ENCODE results near the gene TMEM232.
A peak's percentile ranks its signal among the peaks of the same experiment; 100 is the strongest.

TMEM232 gene

DNA sequence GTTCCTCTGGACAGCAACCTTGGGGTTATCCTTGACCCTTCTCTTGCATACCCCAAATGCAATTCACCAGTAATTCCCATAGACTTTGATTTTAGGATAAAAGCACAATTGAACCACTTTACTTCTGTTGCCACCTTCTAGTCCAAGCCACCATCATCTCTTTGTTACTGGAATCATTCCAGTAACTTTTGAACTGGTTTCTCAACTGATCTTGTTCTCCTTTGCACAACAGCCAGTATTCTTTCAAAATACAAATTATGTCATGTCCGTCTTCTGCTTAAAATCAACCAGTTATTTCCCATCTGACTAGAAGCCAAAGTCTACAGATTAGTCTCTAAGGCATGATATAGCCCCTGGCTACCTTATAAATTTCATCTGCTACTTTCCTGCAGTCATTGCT, 33.7 kb upstream of the TMEM232 start:
- Histone ChIP-seq H3K9me3 (ENCODE audit: control insufficient read depth, low read length) (no peaks in the 10 kb centered on the region), H3K23ac (ENCODE audit: low read length in 2 of 2) (no peak overlapping the region), H3K4me1 (ENCODE audit: control insufficient read depth, insufficient read depth, low read depth, low read length) (no peaks in the 10 kb centered on the region), H4K91ac (ENCODE audit: low read length) (no peak overlapping the region), H3K36me3 (ENCODE audit: control insufficient read depth in 1 of 2, insufficient read depth in 2 of 2, low read depth in 1 of 2, low read length in 2 of 2) (peaks cover 0 to 80% of the 10 kb centered on the region in 2 experiments), H3K18ac (ENCODE audit: low read depth in 1 of 2, low read length in 2 of 2) (no peak overlapping the region), H2BK120ac (ENCODE audit: low read depth, low read length) (no peak overlapping the region), H2BK15ac (ENCODE audit: low read depth, poor library complexity, severe bottlenecking) (no peak overlapping the region), H3K27ac (ENCODE audit: low read length, poor library complexity, severe bottlenecking) (no peak overlapping the region), H3K4ac (ENCODE audit: low read depth in 1 of 2, low read length in 2 of 2) (no peak overlapping the region), H2AK5ac (ENCODE audit: low read length, severe bottlenecking) (no peak overlapping the region), H4K8ac (ENCODE audit: low read length) (no peak overlapping the region), H2BK5ac (ENCODE audit: low read depth, low read length, poor library complexity, severe bottlenecking) (no peak overlapping the region), H2AFZ (ENCODE audit: low read depth, low read length) (no peak overlapping the region), H2BK12ac (ENCODE audit: low read length in 2 of 2) (no peak overlapping the region), H3K27me3 (ENCODE audit: control insufficient read depth in 1 of 2, insufficient read depth in 1 of 2, low read length in 2 of 2) (no peaks in the 10 kb centered on the region), H3K14ac (ENCODE audit: low read length in 2 of 2) (no peak overlapping the region), H3K79me1 (replicated peaks; ENCODE audit: low read length, poor library complexity, severe bottlenecking) (peaks cover 9% of the 10 kb centered on the region), H3K4me2 (ENCODE audit: low read length, poor library complexity, severe bottlenecking) (no peak overlapping the region), H3K9ac (ENCODE audit: low read length) (no peak overlapping the region), H3K4me3 (ENCODE audit: insufficient read depth in 1 of 2, low read depth in 1 of 2, low read length in 2 of 2) (no peak overlapping the region)
- WGBS = 93% methylated on average over 1 of the region's 1 CpG
- DNase-seq = no peak

DNA sequence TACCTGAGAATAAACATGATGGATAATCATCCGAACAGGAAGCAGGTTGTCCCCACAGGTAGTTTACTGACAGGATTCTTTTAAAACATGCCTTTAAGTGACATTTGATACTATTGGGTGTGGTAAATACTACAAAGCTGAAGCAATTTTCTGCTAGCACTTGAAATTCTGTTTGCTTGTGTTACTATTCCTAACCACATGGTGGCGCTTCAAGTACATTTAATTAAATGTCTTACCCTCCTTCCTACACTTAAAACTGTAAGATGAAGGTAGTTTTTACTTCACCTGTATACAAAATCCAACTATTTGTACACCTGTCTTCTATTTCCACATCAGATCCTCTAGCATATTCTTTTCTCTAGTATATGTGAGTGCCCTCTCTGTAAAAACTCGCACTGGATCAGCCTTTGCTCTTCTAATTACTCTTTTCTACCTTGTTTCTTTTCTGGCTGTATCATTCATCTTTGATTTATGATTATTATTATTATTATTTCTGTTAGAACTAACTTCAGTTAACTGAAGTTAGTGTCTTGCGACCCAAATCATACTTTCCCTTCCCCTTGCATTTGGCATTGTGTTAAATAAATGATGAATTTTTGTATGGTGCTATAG, 30.8 kb upstream of the TMEM232 start:
- Histone ChIP-seq H2AK5ac (ENCODE audit: low read length, severe bottlenecking) (no peak overlapping the region), H2BK12ac (ENCODE audit: low read length in 2 of 2) (no peak overlapping the region), H3K18ac (ENCODE audit: low read depth in 1 of 2, low read length in 2 of 2) (no peak overlapping the region), H3K27me3 (ENCODE audit: control insufficient read depth in 1 of 2, insufficient read depth in 1 of 2, low read length in 2 of 2) (no peaks in the 10 kb centered on the region), H4K8ac (ENCODE audit: low read length) (no peak overlapping the region), H3K9ac (ENCODE audit: low read length) (no peak overlapping the region), H3K4me2 (ENCODE audit: low read length, poor library complexity, severe bottlenecking) (no peak overlapping the region), H2BK5ac (ENCODE audit: low read depth, low read length, poor library complexity, severe bottlenecking) (no peak overlapping the region), H3K4me1 (ENCODE audit: control insufficient read depth, insufficient read depth, low read depth, low read length) (no peaks in the 10 kb centered on the region), H3K23ac (ENCODE audit: low read length in 2 of 2) (no peak overlapping the region), H3K14ac (ENCODE audit: low read length in 2 of 2) (no peak overlapping the region), H2BK120ac (ENCODE audit: low read depth, low read length) (no peak overlapping the region), H3K27ac (ENCODE audit: low read length, poor library complexity, severe bottlenecking) (no peak overlapping the region), H3K79me1 (replicated peaks; ENCODE audit: low read length, poor library complexity, severe bottlenecking) (peaks cover 13% of the 10 kb centered on the region), H3K36me3 (ENCODE audit: control insufficient read depth in 1 of 2, insufficient read depth in 2 of 2, low read depth in 1 of 2, low read length in 2 of 2) (peaks cover 0 to 83% of the 10 kb centered on the region in 2 experiments), H2BK15ac (ENCODE audit: low read depth, poor library complexity, severe bottlenecking) (no peak overlapping the region), H2AFZ (ENCODE audit: low read depth, low read length) (no peak overlapping the region), H4K91ac (ENCODE audit: low read length) (no peak overlapping the region), H3K4ac (ENCODE audit: low read depth in 1 of 2, low read length in 2 of 2) (no peak overlapping the region), H3K4me3 (ENCODE audit: insufficient read depth in 1 of 2, low read depth in 1 of 2, low read length in 2 of 2) (no peak overlapping the region), H3K9me3 (ENCODE audit: control insufficient read depth, low read length) (no peaks in the 10 kb centered on the region)
- peak; percentile 65 for DNase-seq
- WGBS = 40% methylated on average over 3 of the region's 4 CpGs

DNA sequence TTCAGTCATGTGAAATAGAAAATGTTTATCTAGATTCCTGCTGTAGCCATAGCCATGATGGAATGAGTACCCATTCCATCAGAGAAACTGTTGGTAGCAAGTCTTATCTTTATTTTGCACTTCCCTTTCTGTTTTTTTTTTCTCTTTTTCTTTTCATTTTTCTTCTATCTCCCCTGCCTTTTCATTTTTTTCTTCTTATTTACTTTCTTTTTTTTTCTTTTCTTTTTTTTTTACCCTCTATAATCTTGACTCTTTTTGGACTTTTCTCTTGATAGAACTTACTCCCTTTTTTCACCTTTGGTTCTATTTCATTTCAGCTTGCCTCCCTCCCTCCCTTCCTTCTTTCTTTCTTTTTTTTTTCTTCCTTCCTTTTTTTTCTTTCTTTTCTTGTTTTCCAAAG, 27.7 kb upstream of the TMEM232 start:
- no peak overlapping the region for H4K91ac ChIP-seq (ENCODE audit: low read length)
- H2BK120ac ChIP-seq (ENCODE audit: low read depth, low read length) = no peak overlapping the region
- DNase-seq = no peak
- H4K8ac ChIP-seq (ENCODE audit: low read length) = no peak overlapping the region
- no peak overlapping the region for H3K18ac ChIP-seq (ENCODE audit: low read depth in 1 of 2, low read length in 2 of 2)
- no peak overlapping the region for H2AFZ ChIP-seq (ENCODE audit: low read depth, low read length)
- H3K4me2 ChIP-seq (ENCODE audit: low read length, poor library complexity, severe bottlenecking) = no peak overlapping the region
- peaks cover 10% of the 10 kb centered on the region for H3K79me1 ChIP-seq (replicated peaks; ENCODE audit: low read length, poor library complexity, severe bottlenecking)
- no peak overlapping the region for H3K4ac ChIP-seq (ENCODE audit: low read depth in 1 of 2, low read length in 2 of 2)
- H3K9me3 ChIP-seq (ENCODE audit: control insufficient read depth, low read length) = no peaks in the 10 kb centered on the region
- no peak overlapping the region for H3K9ac ChIP-seq (ENCODE audit: low read length)
- H3K27ac ChIP-seq (ENCODE audit: low read length, poor library complexity, severe bottlenecking) = no peak overlapping the region
- no peaks in the 10 kb centered on the region for H3K4me1 ChIP-seq (ENCODE audit: control insufficient read depth, insufficient read depth, low read depth, low read length)
- no peak overlapping the region for H2BK15ac ChIP-seq (ENCODE audit: low read depth, poor library complexity, severe bottlenecking)
- H2AK5ac ChIP-seq (ENCODE audit: low read length, severe bottlenecking) = no peak overlapping the region
- H3K4me3 ChIP-seq (ENCODE audit: insufficient read depth in 1 of 2, low read depth in 1 of 2, low read length in 2 of 2) = no peak overlapping the region
- H3K14ac ChIP-seq (ENCODE audit: low read length in 2 of 2) = no peak overlapping the region
- no peak overlapping the region for H3K23ac ChIP-seq (ENCODE audit: low read length in 2 of 2)
- peaks cover 0 to 82% of the 10 kb centered on the region in 2 experiments for H3K36me3 ChIP-seq (ENCODE audit: control insufficient read depth in 1 of 2, insufficient read depth in 2 of 2, low read depth in 1 of 2, low read length in 2 of 2)
- no peak overlapping the region for H2BK12ac ChIP-seq (ENCODE audit: low read length in 2 of 2)
- no peaks in the 10 kb centered on the region for H3K27me3 ChIP-seq (ENCODE audit: control insufficient read depth in 1 of 2, insufficient read depth in 1 of 2, low read length in 2 of 2)
- H2BK5ac ChIP-seq (ENCODE audit: low read depth, low read length, poor library complexity, severe bottlenecking) = no peak overlapping the region

DNA sequence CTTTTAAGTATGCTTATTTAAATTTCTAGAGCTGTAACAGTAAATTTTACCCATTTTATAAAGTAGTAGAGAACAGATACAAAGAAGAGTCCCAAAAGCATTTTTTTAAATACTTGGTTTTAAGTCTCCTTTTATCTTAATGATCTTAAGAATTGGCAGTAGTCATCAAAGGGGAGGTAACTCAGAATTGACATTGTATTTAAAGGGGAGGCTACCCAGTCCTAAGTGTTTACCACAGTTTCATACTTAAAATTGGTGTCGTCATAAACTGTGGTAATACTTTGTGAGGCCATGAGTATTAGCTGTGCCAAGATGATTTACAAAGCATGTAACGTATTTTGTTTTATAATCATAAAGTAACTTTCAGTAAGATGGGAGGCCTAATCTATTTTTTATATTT, 27.1 kb upstream of the TMEM232 start:
- H3K9ac ChIP-seq (ENCODE audit: low read length) = no peak overlapping the region
- no peak overlapping the region for H4K91ac ChIP-seq (ENCODE audit: low read length)
- no peak overlapping the region for H3K4me2 ChIP-seq (ENCODE audit: low read length, poor library complexity, severe bottlenecking)
- H2BK120ac ChIP-seq (ENCODE audit: low read depth, low read length) = no peak overlapping the region
- H2BK12ac ChIP-seq (ENCODE audit: low read length in 2 of 2) = no peak overlapping the region
- H3K36me3 ChIP-seq (ENCODE audit: control insufficient read depth in 1 of 2, insufficient read depth in 2 of 2, low read depth in 1 of 2, low read length in 2 of 2) = peaks cover 0 to 82% of the 10 kb centered on the region in 2 experiments
- H3K79me1 ChIP-seq (replicated peaks; ENCODE audit: low read length, poor library complexity, severe bottlenecking) = peaks cover 10% of the 10 kb centered on the region
- H3K4me3 ChIP-seq (ENCODE audit: insufficient read depth in 1 of 2, low read depth in 1 of 2, low read length in 2 of 2) = no peak overlapping the region
- no peaks in the 10 kb centered on the region for H3K9me3 ChIP-seq (ENCODE audit: control insufficient read depth, low read length)
- H2AFZ ChIP-seq (ENCODE audit: low read depth, low read length) = no peak overlapping the region
- H3K18ac ChIP-seq (ENCODE audit: low read depth in 1 of 2, low read length in 2 of 2) = no peak overlapping the region
- H3K27ac ChIP-seq (ENCODE audit: low read length, poor library complexity, severe bottlenecking) = no peak overlapping the region
- H2BK15ac ChIP-seq (ENCODE audit: low read depth, poor library complexity, severe bottlenecking) = no peak overlapping the region
- DNase-seq = no peak
- no peak overlapping the region for H2AK5ac ChIP-seq (ENCODE audit: low read length, severe bottlenecking)
- no peak overlapping the region for H3K23ac ChIP-seq (ENCODE audit: low read length in 2 of 2)
- no peak overlapping the region for H4K8ac ChIP-seq (ENCODE audit: low read length)
- WGBS = 100% methylated on average over 1 of the region's 2 CpGs
- H3K14ac ChIP-seq (ENCODE audit: low read length in 2 of 2) = no peak overlapping the region
- no peak overlapping the region for H3K4ac ChIP-seq (ENCODE audit: low read depth in 1 of 2, low read length in 2 of 2)
- H3K4me1 ChIP-seq (ENCODE audit: control insufficient read depth, insufficient read depth, low read depth, low read length) = no peaks in the 10 kb centered on the region
- H2BK5ac ChIP-seq (ENCODE audit: low read depth, low read length, poor library complexity, severe bottlenecking) = no peak overlapping the region
- H3K27me3 ChIP-seq (ENCODE audit: control insufficient read depth in 1 of 2, insufficient read depth in 1 of 2, low read length in 2 of 2) = no peaks in the 10 kb centered on the region
